ENCODE results near the gene SLC2A5.
"Not testable (repeated sequence)": the region's sequence is repeated elsewhere in the genome, so short reads cannot be mapped to it uniquely, and the experiment has no call there.

SLC2A5 gene

DNA sequence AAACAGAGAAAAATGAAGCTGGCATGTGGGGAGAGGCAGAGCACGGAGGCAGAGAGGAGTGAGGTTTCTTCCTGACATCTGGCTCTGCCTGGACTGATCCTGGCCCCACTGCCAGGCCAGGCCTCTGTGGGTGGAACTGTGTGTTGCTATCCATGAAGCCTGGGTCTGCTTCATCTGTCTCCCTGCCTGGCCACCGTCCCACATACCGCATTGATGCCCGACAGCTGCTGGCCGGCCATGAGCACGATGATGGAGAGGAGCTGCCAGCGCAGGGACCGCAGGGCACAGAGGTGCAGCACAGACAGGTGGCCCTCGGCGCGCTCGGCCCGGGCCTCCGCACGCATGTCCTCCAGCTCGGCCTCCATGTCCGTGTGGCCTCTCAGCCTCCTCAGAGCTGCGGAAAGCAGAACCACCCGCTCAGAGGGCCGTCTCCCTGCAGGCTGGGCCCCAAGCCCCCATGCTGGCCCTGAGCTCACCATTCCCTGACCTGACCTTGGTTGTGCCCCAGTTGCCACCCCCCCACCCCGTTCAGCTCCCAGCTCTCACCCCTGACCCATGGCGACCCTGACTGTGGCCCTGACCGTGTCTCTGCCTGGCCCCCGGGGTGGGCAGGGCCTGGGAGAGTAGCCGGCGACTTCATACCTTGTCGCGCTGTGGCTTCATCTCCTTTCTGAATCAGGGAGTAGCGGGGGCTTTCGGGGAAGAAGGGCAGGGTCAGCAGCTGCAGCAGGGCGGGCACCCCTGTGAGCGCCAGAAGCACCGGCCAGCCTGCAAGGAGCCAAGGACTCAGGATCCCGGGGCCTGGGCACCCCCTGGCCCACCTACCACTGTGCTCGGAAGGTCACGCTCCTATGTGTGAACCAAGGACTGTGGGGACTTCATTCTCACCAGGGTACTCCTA, 54.7 kb downstream of the SLC2A5 start:
- Histone ChIP-seq H3K4me3 (ENCODE audit: low read length) (no peak overlapping the region), H3K36me3 (ENCODE audit: insufficient read depth, low read length) (no peaks in the 10 kb centered on the region), H3K4me1 (ENCODE audit: insufficient read depth, low read length) (no peaks in the 10 kb centered on the region), H3K27me3 (ENCODE audit: insufficient read depth, low read length) (no peaks in the 10 kb centered on the region), H2AFZ (ENCODE audit: low read depth, low read length) (no peak overlapping the region), H3K9me3 (ENCODE audit: low read length) (no peaks in the 10 kb centered on the region)

DNA sequence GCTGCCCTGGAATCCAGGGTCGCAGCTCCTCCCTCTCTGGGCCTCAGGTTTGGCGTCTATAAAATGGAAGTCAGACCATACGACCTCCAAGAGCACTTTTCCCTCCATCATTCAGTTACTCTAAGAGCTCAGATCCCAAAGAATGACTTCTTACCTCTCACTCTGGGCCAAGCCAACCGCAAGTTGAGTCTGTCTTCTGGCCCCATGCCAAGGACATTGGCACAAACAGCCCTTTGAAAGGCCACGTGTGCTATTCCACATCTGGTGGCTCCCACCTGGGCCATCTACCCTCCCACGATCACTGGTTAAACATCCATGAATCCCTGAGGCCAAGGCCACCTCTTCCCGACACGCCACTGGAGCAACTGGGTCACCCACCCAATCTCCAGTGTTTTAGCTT, 55.6 kb downstream of the SLC2A5 start:
- no peaks in the 10 kb centered on the region for H3K9me3 ChIP-seq (ENCODE audit: low read length)
- no peak overlapping the region for H3K4me3 ChIP-seq (ENCODE audit: low read length)
- H3K36me3 ChIP-seq (ENCODE audit: insufficient read depth, low read length) = no peaks in the 10 kb centered on the region
- no peak overlapping the region for H2AFZ ChIP-seq (ENCODE audit: low read depth, low read length)
- H3K27me3 ChIP-seq (ENCODE audit: insufficient read depth, low read length) = no peaks in the 10 kb centered on the region
- H3K4me1 ChIP-seq (ENCODE audit: insufficient read depth, low read length) = no peaks in the 10 kb centered on the region

DNA sequence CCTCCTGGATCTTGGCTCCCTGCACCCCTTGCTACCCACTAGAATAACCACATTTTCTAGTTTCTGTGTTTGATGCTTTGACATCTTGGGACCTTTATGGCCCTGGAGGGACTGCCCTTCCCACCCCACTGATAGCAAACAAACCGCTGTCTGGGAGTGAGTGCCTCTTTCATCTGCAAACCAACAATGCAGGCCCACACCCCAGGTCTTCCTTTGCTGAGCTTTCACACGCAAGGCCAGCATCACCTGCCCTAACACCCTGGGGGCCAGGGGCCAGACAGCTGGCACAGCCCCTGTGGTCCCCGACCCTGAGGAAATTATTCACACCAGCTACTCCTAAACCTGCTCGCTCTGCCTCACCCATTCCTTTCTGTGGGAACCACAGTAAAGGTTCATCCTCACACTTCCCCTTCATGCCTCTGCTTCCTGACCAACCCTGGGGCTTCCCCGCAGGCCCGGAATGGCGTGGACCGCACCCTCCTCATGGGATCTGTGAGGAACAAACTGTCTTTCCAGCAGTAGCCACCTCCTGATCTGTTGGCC, 58.6 kb downstream of the SLC2A5 start:
- H2AFZ ChIP-seq (ENCODE audit: low read depth, low read length) = no peak overlapping the region
- no peaks in the 10 kb centered on the region for H3K9me3 ChIP-seq (ENCODE audit: low read length)
- H3K4me1 ChIP-seq (ENCODE audit: insufficient read depth, low read length) = no peaks in the 10 kb centered on the region
- no peaks in the 10 kb centered on the region for H3K27me3 ChIP-seq (ENCODE audit: insufficient read depth, low read length)
- no peak overlapping the region for H3K4me3 ChIP-seq (ENCODE audit: low read length)
- H3K36me3 ChIP-seq (ENCODE audit: insufficient read depth, low read length) = no peaks in the 10 kb centered on the region

DNA sequence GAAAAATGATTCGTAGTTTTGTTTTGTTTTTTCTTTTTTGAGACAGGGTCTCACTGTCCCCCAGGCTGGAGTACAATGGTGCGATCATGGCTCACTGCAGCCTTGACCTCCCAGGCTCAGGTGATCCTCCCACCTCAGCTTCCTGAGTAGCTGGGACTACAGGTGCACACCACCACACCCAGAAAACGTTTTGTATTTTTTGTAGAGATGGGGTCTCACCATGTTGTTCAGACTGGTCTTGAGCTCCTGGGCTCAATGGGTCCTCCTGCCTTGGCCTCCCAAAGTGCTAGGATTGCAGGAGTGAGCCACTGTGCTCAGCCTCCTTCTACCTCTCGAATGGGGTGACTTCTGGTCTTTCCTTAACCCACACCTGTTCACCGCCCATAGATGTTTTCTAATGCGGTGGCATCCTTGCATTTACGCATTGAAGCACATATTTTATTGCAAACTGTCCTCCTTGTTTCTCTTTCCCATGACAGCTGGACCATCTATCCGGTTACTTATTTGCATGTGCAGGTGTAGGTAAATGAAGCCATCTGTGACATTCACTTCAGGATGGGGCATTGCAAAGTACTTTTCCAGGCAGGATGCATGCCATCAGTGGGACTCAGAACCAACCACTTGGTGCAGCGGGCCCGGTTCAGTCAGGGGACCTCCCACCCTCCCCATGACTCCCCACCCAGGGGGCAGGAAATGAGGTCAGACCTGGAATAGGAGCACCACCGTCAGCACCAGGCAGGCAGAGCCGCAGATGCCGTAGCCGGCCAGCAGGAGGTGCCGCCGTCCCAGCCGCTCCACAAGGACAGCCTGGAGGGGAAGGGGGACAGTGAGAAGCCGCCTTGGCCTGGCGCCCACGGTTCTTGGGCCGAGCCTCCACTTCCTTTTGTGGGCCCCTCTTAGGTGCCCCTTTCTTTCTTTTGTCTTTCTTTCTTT, 59.7 kb downstream of the SLC2A5 start:
- H3K36me3 ChIP-seq (ENCODE audit: insufficient read depth, low read length) = no peaks in the 10 kb centered on the region
- H3K4me1 ChIP-seq (ENCODE audit: insufficient read depth, low read length) = peaks cover 2% of the 10 kb centered on the region
- H3K9me3 ChIP-seq (ENCODE audit: low read length) = no peaks in the 10 kb centered on the region
- no peak overlapping the region for H2AFZ ChIP-seq (ENCODE audit: low read depth, low read length)
- H3K4me3 ChIP-seq (ENCODE audit: low read length) = no peak overlapping the region
- no peaks in the 10 kb centered on the region for H3K27me3 ChIP-seq (ENCODE audit: insufficient read depth, low read length)

DNA sequence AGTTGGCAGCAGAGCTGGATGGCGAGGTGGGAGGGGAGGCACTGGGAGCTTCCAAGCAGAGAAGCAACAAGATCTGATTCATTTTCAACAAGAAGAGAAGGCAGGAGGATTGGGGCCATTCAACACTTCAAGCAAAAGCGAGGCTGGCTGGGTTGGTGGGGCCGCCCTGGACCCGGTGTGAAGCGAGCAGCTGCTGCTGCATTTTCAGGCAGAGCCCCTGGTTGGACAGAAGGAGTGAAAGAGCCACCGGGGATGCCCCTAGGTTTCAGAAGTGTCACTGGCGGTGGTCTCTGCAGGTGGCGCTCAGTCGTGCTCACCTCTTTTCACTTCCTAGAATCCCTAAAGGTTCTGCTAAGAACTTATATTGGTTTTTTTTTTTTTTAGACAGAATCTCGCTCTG, 61.2 kb downstream of the SLC2A5 start:
- Histone ChIP-seq H3K27me3 (ENCODE audit: insufficient read depth, low read length) (no peaks in the 10 kb centered on the region), H3K9me3 (ENCODE audit: low read length) (no peaks in the 10 kb centered on the region), H3K4me1 (ENCODE audit: insufficient read depth, low read length) (peaks cover 2% of the 10 kb centered on the region), H2AFZ (ENCODE audit: low read depth, low read length) (no peak overlapping the region), H3K36me3 (ENCODE audit: insufficient read depth, low read length) (no peaks in the 10 kb centered on the region), H3K4me3 (ENCODE audit: low read length) (no peak overlapping the region)

DNA sequence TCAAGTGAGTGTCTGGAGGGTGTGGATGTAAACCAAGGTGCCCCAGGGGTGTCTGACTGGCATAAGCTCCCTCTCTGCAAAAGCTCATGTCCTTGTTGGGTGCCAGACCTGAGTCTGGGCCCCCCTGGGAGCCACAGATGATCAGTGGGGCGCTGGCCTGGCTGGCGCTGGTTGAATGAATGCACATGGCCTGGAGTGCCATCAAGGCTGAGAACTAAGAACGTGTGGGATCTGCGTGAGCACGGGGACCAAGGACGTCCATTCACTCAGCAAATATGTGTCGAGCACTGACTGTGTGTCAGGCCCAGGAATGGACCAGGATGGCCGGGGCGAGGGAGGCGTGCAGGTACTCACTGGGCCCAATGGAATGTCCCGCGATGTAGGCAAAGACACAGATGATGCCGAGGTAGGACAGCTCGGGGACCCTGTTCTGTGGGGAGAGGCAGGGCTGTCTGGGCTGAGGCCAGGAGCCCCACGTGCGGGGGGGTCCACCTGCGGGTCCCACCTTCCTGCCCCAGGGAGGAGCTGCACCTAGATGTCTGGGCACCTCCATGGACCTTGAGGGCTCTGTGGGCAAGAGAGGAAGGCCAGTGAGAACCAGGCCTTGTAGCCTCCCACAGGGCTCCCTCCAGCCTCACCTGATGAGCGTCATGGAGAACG, 62.3 kb downstream of the SLC2A5 start:
- Histone ChIP-seq H3K27me3 (ENCODE audit: insufficient read depth, low read length) (no peaks in the 10 kb centered on the region), H3K4me1 (ENCODE audit: insufficient read depth, low read length) (peaks cover 2% of the 10 kb centered on the region), H3K9me3 (ENCODE audit: low read length) (no peaks in the 10 kb centered on the region), H3K36me3 (ENCODE audit: insufficient read depth, low read length) (no peaks in the 10 kb centered on the region), H2AFZ (ENCODE audit: low read depth, low read length) (no peak overlapping the region), H3K4me3 (ENCODE audit: low read length) (no peak overlapping the region)

DNA sequence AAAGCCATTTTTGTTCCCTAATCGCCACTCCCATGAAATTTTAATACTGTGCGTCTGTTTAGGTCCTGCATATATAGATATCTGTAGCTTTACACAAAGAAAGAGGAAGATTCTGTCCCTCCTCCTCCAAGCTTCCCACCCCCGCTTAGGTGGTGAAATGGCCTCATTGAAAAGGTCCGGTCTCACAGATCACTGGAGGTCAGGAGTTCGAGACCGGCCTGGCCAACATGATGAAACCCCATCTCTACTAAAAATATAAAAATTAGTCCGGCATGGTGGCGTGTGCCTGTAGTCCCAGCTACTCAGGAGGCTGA, 64.1 kb downstream of the SLC2A5 start:
- Histone ChIP-seq H3K4me1 (ENCODE audit: insufficient read depth, low read length) (peaks cover 2% of the 10 kb centered on the region), H3K36me3 (ENCODE audit: insufficient read depth, low read length) (no peaks in the 10 kb centered on the region), H3K9me3 (ENCODE audit: low read length) (no peaks in the 10 kb centered on the region), H3K27me3 (ENCODE audit: insufficient read depth, low read length) (no peaks in the 10 kb centered on the region), H3K4me3 (ENCODE audit: low read length) (no peak overlapping the region), H2AFZ (ENCODE audit: low read depth, low read length) (no peak overlapping the region)

DNA sequence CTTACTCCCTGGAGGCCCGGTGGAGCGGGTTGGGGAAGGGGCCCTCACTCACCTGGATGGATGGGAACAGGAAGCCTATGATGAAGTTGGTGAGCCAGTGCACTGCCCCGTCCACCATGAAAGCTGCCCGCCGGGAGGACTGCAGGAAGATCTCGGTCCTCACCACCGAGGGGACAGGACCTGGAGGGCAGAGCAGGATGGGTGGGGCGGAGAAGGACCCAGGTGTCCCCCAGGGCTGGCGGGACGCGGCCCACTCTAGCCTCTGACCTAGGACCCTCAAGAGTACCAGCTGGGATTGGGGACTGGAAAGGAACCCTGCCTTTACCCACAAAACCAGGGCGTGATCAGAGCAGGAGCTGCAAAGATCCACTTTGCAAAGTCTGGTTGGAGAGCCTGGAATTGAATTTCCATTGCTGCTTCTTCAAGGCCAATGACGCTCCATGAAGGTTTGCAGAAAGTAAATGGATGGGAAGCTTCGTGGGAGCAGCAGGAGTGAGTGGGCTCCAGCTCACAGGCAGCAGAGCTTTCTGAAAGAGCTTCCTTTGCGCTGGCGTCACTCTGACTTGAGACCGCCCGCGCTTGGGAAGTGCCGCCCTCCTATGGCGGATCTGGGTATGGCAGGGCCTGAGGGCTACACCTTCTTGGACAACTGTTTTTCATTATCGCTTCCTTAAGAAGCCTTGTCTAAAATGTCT, 64.6 kb downstream of the SLC2A5 start:
- Histone ChIP-seq H3K4me1 (ENCODE audit: insufficient read depth, low read length) (peaks cover 2% of the 10 kb centered on the region), H3K4me3 (ENCODE audit: low read length) (no peak overlapping the region), H3K27me3 (ENCODE audit: insufficient read depth, low read length) (no peaks in the 10 kb centered on the region), H2AFZ (ENCODE audit: low read depth, low read length) (no peak overlapping the region), H3K36me3 (ENCODE audit: insufficient read depth, low read length) (no peaks in the 10 kb centered on the region), H3K9me3 (ENCODE audit: low read length) (no peaks in the 10 kb centered on the region)

DNA sequence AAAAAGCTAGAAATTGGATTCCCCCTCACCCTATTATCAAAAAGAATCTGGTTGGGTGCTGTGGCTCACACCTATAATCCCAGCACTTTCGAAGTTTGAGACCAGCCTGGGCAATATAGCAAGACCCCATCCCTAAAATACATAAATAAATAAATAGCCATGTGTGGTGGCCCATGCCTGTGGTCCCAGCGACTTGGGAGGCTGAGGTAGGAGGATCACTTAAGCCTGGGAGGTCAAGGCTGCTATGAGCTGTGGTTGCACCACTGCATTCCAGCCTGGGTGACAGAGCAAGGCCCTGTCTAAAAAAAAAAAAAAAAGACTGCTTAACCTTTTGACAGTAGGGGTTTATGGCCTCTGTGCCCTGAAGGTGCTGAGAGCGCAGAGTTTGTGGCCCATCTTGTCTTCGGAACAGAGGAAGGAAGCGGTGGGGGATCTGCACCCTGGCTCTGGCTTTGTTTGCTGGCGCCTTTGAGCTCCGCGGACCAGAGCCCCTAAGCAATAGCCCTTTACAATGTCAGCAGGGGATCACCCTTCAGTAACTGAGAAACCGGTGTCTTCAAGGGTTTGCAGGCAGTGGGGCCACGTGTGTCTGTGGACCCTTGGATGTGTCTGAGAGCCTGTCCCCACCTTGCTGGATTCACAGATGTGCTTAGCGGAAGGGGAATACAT, 65.3 kb downstream of the SLC2A5 start:
- no peaks in the 10 kb centered on the region for H3K36me3 ChIP-seq (ENCODE audit: insufficient read depth, low read length)

DNA sequence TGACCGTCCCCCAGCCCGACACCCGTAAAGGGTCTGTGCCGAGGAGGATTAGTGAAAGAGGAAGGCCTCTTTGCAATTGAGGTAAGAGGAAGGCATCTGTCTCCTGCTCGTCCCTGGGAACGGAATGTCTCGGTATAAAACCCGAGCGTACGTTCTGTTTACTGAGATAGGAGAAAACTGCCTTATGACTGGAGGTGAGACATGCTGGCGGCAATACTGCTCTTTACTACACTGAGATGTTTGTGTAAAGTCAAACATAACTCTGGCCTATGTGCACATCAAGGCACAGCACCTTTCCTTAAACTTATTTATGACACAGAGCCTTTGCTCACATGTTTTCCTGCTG, 67.2 kb downstream of the SLC2A5 start:
- not testable (repeated sequence) for H3K9me3 ChIP-seq (ENCODE audit: low read length); H2AFZ ChIP-seq (ENCODE audit: low read depth, low read length); H3K27me3 ChIP-seq (ENCODE audit: insufficient read depth, low read length); H3K4me1 ChIP-seq (ENCODE audit: insufficient read depth, low read length); H3K4me3 ChIP-seq (ENCODE audit: low read length); H3K36me3 ChIP-seq (ENCODE audit: insufficient read depth, low read length)

More for the DNA sequence above, 65.3 kb downstream of the SLC2A5 start:
- Histone ChIP-seq H3K4me1 (ENCODE audit: insufficient read depth, low read length) (peaks cover 2% of the 10 kb centered on the region), H2AFZ (ENCODE audit: low read depth, low read length) (no peak overlapping the region), H3K9me3 (ENCODE audit: low read length) (no peaks in the 10 kb centered on the region), H3K4me3 (ENCODE audit: low read length) (no peak overlapping the region), H3K27me3 (ENCODE audit: insufficient read depth, low read length) (no peaks in the 10 kb centered on the region)

DNA sequence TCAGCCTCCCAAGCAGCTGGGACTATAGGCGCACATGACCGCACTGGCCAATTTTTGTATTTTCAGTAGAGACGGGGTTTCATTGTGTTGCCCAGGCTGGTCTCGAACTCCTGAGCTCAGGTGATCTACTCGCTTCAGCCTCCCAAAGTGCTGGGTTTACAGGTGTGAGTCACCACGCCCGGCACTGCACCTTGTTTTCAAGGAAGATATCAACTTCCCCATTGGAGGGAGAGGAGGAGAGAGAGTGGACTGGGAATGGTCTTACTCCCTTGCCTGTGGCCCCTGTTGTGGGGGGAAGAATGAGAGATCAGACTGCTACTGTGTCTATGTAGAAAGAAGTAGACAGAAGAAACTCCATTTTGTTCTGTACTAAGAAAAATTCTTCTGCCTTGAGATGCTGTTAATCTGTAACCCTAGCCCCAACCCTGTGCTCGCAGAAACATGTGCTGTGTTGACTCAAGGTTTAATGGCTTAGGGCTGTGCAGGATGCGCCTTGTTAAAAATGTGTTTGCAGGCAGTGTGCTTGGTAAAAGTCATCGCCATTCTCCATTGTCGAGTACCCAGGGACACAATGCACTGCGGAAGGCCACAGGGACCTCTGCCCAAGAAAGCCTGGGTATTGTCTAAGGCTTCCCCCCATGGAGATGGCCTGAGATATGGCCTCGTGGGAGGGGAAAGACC, 67.8 kb downstream of the SLC2A5 start:
- H3K4me1 ChIP-seq (ENCODE audit: insufficient read depth, low read length); H3K9me3 ChIP-seq (ENCODE audit: low read length); H3K36me3 ChIP-seq (ENCODE audit: insufficient read depth, low read length); H2AFZ ChIP-seq (ENCODE audit: low read depth, low read length); H3K27me3 ChIP-seq (ENCODE audit: insufficient read depth, low read length); H3K4me3 ChIP-seq (ENCODE audit: low read length): not testable (repeated sequence)

Data from neuron (in vitro differentiated cells).